ENCODE results near the gene ACSM2B. TPM values are rescaled to one million over a fixed set of nuclear protein-coding genes. Genes with fewer than 3 reads are reported as not detected.
"Not testable (repeated sequence)": the region's sequence is repeated elsewhere in the genome, so short reads cannot be mapped to it uniquely, and the experiment has no call there.

The ACSM2B gene
- total RNA-seq, 1 donor from 2014 or later: 2.6 TPM

- H3K4me1 Mint-ChIP-seq (ENCODE audit: low read depth); H3K36me3 Mint-ChIP-seq (ENCODE audit: low read depth); H3K27ac Mint-ChIP-seq; H3K27me3 Mint-ChIP-seq (ENCODE audit: low read depth); DNase-seq (ENCODE audit: low spot score); intact Hi-C loops (cut with micrococcal nuclease); H3K4me3 Mint-ChIP-seq (ENCODE audit: low read depth); H3K9me3 Mint-ChIP-seq: not testable (repeated sequence)
Measured at GRCh38 chr16:20491448-20491847, 84.7 kb downstream of the ACSM2B start.

DNA sequence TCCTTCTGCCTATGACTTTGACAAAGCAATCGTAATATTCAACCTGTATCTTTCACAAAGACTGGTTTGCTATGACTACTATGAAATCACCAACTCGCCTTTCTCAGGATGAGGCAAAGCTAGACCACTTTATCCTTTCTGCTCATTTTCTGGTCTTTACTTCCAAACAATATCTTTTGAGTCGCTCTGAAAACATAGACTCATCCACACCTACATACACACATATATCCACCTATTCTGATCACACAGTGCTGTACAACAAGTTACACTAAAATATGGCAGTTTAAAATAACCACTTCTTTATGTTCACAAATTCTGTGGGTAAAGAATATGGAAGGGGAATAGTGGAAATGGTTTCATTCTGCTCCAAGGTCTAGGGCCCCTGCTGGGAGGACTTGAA is 85.2 kb downstream of the ACSM2B start:
- H3K27me3 Mint-ChIP-seq (ENCODE audit: low read depth); DNase-seq (ENCODE audit: low spot score); H3K27ac Mint-ChIP-seq; H3K4me3 Mint-ChIP-seq (ENCODE audit: low read depth); H3K9me3 Mint-ChIP-seq; H3K4me1 Mint-ChIP-seq (ENCODE audit: low read depth); H3K36me3 Mint-ChIP-seq (ENCODE audit: low read depth); intact Hi-C loops (cut with micrococcal nuclease): not testable (repeated sequence)

Other genes starting within 250 kb of the ACSM2B start
- not detected in 2 replicates for gene GP2, start 248.9 kb downstream of the ACSM2B start, total RNA-seq
- gene UMOD, start 223.7 kb downstream of the ACSM2B start, total RNA-seq: not detected in 2 replicates
- 0.07 TPM in 1 of 2 replicates, not detected in the other for gene PDILT, start 171.6 kb downstream of the ACSM2B start, total RNA-seq
- gene ACSM5, start 166.8 kb downstream of the ACSM2B start, total RNA-seq: not detected in 2 replicates
- 3.8 and 4.6 TPM in 2 replicates for gene ACSM2A, start 124.8 kb downstream of the ACSM2B start, total RNA-seq
- 1.6 and 1.7 TPM in 2 replicates for gene ACSM1, start 121.3 kb upstream of the ACSM2B start, total RNA-seq
- 46.3 and 47.7 TPM in 2 replicates for gene THUMPD1, start 165.5 kb upstream of the ACSM2B start, total RNA-seq
- gene ACSM3, start 187.6 kb upstream of the ACSM2B start, total RNA-seq: 3.9 and 5.5 TPM in 2 replicates
- gene ERI2, start 230.1 kb upstream of the ACSM2B start, total RNA-seq: 13.2 and 14.4 TPM in 2 replicates
- gene REXO5, start 230.2 kb upstream of the ACSM2B start, total RNA-seq: 11.4 and 11.8 TPM in 2 replicates